GM12801 (cell line): ENCODE measurements around the gene CDH10.

Experiments
- TF ChIP-seq, protein P1 (sequence below): IDR thresholded peaks from one replicate; pipeline ENCODE4 v1.5.1; 2011; ENCODE audit warnings: control low read depth; ENCODE audit not compliant: insufficient read length; ENCODE audit errors: extremely low read depth

The CDH10 gene

DNA sequence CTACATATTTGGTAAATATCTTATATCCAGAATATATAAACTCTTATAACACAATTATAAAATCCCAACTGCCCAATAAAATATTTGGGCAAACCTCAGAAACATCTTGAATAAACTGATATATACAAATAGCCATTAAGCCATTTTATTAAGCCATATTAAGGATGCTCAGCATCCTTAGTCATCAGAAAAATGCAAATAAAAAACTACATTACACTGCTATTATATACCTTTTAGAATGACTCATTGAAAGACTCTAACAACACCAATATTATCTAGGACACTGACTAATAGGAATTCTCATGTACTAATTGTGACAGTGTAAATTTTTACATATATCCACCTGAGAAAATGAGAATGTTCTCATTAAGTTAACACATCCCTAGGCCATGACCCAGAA is 77.8 kb downstream of the CDH10 start:
- TF ChIP-seq, protein P1, sequence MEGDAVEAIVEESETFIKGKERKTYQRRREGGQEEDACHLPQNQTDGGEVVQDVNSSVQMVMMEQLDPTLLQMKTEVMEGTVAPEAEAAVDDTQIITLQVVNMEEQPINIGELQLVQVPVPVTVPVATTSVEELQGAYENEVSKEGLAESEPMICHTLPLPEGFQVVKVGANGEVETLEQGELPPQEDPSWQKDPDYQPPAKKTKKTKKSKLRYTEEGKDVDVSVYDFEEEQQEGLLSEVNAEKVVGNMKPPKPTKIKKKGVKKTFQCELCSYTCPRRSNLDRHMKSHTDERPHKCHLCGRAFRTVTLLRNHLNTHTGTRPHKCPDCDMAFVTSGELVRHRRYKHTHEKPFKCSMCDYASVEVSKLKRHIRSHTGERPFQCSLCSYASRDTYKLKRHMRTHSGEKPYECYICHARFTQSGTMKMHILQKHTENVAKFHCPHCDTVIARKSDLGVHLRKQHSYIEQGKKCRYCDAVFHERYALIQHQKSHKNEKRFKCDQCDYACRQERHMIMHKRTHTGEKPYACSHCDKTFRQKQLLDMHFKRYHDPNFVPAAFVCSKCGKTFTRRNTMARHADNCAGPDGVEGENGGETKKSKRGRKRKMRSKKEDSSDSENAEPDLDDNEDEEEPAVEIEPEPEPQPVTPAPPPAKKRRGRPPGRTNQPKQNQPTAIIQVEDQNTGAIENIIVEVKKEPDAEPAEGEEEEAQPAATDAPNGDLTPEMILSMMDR = no peak

DNA sequence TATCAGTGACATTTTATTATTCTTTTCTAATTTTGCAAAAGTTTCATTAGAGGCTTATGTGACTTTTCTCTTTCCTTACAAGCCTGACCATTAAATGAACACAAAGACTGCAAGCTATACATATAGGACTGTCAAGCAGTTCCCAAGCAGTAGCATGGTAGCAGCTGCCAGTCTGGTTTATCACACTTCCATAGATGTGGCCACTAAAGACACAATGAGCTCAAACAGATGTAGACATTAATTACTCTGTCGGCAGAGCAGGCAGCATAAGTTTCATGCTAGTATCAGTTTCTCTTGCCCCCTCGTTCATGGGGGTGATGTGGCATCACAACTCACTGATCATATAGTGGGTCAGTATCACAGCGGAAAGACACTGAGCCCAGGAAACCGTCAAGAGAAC is 89.5 kb downstream of the CDH10 start:
- TF ChIP-seq, protein P1 = no peak

DNA sequence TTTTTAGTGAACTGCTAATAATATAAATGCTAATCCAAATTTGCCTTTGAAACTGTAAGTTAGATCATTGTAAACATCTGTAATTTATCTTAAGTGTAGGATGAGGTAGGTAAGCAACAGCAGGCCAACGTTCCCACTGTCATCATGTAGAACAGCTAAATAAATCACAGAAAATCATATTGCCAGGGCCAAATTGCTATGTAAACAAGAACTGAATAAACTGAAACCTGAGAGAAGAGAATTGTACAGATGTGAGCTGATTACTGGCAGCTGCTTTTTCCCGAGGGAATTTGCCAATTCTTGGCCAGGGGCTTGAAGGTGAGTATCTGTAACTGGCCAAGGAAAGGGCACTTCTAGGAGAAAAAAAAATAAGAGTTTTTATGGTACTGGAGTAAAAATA is 97.6 kb downstream of the CDH10 start:
- TF ChIP-seq, protein P1 = no peak

DNA sequence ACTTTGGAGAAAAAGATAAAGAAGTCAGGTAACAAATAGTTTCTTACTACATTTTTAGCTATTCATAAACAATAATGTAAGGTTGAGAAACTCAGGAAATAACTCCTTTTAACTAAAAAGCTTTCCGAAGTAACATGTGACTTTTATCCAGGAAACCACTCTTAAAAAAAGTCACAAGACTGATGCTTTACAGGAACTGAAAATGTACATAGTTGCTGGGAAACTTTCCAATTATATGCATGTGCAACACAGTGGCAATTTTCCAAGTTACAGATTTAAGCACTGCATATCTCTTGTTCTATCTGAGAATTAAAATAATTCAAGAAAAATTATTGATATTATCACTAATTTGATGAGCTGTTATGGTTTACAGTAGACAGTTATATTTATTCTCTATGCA is 105.2 kb downstream of the CDH10 start:
- TF ChIP-seq, protein P1 = no peak

DNA sequence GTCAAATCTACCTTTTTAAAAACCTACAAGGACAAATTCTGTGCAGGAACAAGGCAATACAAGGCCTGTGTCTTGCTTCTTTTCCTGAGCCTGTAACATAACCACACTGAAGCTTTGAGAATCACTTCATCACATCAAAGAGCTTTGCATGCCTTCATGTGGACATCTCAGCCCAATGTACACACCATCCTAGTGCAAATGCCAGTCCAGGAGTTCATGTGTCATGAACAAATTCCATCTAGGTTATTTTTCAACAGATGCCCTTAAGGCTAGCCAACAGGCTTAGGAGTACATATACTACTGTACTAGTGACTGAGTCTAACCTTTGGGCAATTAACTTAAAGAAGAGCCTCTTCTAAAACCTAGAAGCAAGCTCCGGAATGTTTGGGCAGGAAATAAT is 106.4 kb downstream of the CDH10 start:
- TF ChIP-seq, protein P1 = no peak

DNA sequence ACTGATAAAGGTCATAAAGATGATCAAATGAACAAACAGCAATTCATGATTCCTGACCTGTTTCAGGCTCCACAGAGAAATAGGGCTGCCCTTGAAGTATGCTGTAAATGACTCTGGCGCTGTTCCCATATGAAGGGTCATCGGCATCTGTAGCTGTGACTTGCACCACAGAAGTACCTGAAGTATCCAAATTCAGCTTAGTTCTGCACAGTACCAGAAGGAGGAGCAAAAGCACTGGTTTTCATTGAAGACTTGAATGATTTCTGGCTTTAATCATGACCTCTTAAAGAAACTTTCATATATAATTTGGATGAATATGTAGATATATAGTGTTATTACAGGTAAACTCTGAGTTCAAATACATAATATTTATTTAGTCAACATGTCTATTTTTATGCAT is 109.1 kb downstream of the CDH10 start:
- TF ChIP-seq, protein P1 = no peak

DNA sequence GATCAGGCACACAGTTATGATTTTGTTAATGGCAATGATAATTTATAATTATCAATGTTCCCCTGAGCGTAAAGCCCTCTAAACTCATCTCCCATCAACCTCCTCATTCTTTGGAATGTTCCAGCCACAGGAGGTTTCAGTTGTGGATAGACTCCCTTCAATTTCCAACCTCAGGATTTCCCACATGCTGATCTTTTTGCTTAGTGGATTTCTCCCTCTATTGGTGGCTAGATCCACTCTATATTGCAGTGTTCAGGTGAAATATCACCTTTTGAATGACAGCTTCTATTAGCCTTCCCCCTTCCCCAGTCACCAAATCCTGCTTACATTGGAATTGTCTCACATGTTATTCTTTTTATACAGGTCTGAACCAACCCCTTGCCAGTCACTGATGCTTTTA is 113.9 kb downstream of the CDH10 start:
- TF ChIP-seq, protein P1 = no peak

DNA sequence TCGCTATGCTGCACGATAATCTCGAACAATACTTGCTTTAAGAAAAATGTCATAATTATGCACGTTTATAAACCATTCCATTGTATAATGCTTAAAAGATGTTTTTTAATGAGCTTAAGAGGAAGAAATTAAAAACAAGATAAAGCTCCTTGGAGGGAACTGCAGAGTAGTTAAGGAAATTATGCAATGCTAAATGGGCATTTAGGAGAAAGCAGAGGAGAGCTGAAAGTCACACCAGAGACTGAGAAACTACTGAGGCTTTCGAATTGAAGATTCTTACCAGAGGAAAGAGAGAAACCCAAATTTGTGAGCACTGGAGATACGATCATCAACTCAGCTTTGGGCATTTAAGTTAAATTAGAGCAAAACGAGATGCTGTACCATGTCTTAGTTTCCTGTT is 119.4 kb downstream of the CDH10 start:
- TF ChIP-seq, protein P1 = no peak
